Kidney epithelial cell (primary cell): ENCODE data around the gene TST. TPM values are rescaled to one million over a fixed set of nuclear protein-coding genes. Genes with fewer than 3 reads are reported as not detected.

Experiments
- DNase-seq: peaks from one replicate; pipeline ENCODE4 v3.0.0-alpha.2; 2010; ENCODE audit warnings: low read depth
- H3K27me3 ChIP-seq: 2 replicates; pipeline ENCODE4 v1.6.0; 2011; ENCODE audit warnings: low read length; ENCODE audit not compliant: control insufficient read depth, insufficient read depth
- H3K36me3 ChIP-seq: 2 replicates; pipeline ENCODE4 v1.5.1; 2011; ENCODE audit warnings: low read length; ENCODE audit not compliant: control insufficient read depth, insufficient read depth
- H3K4me3 ChIP-seq: 2 replicates; pipeline ENCODE4 v1.5.1; 2011; ENCODE audit warnings: low read depth, mild to moderate bottlenecking, control low read depth, low read length
- total RNA-seq: library from RNA; depleted of rRNA; stranded (reverse); fragments of >200 nt; gene quantifications from 2 replicates; pipeline ENCODE4 v1.2.3, GENCODE V29; 2015
- TF ChIP-seq, protein P1 (sequence below): IDR thresholded peaks from 2 replicates; pipeline ENCODE4 v1.5.1; 2011; ENCODE audit warnings: mild to moderate bottlenecking, moderate library complexity, low read length, control low read depth, inconsistent platforms; ENCODE audit not compliant: insufficient read depth, poor library complexity, severe bottlenecking

TST gene
- total RNA-seq, 1 donor from 2014 or later, result 64.3 TPM

DNA sequence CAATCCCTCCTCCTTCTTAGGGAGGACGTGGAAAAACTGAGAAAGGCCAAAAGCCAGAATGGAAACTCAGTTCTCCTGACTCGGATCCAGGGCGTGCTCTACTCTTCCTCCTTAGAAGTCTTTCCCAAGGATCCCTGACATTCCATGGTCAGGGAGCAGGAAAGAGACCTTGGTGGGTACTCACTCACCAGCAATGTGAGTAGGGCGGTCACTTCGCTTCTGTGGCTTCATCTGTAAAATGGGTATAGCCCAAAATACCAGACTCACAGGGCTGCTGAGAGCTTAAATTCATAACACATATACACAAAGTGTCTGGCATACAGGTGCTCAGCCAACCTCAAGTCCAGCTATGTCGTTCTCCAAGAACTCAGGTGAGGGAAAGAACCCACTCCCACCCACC lies 31.7 kb upstream of the TST start:
- Histone ChIP-seq H3K4me3 (no peak overlapping the region), H3K36me3 (no peaks in the 10 kb centered on the region), H3K27me3 (no peaks in the 10 kb centered on the region)
- no peak for DNase-seq
- TF ChIP-seq, protein P1, sequence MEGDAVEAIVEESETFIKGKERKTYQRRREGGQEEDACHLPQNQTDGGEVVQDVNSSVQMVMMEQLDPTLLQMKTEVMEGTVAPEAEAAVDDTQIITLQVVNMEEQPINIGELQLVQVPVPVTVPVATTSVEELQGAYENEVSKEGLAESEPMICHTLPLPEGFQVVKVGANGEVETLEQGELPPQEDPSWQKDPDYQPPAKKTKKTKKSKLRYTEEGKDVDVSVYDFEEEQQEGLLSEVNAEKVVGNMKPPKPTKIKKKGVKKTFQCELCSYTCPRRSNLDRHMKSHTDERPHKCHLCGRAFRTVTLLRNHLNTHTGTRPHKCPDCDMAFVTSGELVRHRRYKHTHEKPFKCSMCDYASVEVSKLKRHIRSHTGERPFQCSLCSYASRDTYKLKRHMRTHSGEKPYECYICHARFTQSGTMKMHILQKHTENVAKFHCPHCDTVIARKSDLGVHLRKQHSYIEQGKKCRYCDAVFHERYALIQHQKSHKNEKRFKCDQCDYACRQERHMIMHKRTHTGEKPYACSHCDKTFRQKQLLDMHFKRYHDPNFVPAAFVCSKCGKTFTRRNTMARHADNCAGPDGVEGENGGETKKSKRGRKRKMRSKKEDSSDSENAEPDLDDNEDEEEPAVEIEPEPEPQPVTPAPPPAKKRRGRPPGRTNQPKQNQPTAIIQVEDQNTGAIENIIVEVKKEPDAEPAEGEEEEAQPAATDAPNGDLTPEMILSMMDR, result no peak

DNA sequence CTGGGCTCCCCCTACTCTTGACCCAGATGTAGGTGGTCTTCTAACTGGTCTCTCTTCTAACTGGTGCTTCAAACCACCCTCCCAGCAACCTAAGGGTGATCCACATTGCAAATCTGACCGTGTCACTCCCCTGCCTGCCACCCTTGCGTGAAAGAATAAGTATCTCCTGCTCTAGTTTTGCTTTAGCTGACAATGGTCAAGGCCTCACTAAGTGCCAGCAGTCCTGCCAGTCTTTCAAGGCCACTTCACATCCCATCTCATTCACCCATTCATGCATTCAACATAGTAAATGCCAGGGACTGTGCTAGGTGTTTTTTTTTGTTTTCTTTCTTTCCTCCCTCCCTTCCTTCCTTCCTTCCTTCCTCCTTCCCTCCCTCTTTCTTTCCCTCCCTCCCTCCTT lies 30.0 kb upstream of the TST start:
- no peak overlapping the region for H3K4me3 ChIP-seq
- H3K27me3 ChIP-seq, result no peaks in the 10 kb centered on the region
- no peaks in the 10 kb centered on the region for H3K36me3 ChIP-seq
- DNase-seq, result no peak
- TF ChIP-seq, protein P1, result no peak

DNA sequence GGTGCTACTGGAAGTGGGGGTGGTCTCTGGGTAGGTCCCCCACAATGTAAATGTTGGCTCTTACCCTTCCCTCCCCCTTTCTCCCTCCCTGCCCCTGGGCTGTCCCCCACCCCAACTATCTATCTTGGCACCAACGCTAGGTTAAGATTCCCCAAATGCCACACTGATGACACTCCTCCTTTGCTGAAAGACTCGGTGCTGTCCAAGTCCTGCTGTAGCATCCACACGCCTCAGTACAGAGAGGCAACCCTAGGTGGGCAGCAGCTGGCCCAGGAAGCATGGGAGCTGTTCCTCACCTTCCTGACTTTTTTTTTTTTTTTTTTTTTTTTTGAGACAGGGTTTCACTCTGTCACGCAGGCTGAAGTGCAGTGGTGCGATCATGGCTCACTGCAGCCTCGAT lies 28.9 kb upstream of the TST start:
- Histone ChIP-seq H3K27me3 (no peaks in the 10 kb centered on the region), H3K4me3 (no peak overlapping the region), H3K36me3 (no peaks in the 10 kb centered on the region)
- DNase-seq, result no peak
- TF ChIP-seq, protein P1, result no peak

DNA sequence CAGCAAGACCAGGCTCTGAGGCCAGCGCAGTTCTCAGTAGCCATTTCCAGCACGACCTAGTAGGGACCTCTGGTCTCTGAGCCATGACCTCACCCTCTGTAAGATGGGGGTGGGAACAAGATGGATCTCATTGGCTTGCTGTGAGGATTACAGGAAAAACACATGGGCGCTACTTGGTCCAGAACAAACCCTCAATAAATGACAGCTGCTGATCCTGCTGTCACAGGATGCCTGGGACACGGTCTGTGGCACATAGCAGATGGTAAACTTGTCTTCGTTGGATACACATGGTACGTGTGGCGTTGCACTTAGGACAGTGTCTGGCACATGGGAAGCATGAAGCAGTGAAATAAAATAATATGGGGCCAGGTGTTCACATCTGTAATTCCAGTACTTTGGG lies 27.8 kb upstream of the TST start:
- no peak for DNase-seq
- Histone ChIP-seq H3K27me3 (no peaks in the 10 kb centered on the region), H3K4me3 (no peak overlapping the region), H3K36me3 (no peaks in the 10 kb centered on the region)
- TF ChIP-seq, protein P1, result no peak

DNA sequence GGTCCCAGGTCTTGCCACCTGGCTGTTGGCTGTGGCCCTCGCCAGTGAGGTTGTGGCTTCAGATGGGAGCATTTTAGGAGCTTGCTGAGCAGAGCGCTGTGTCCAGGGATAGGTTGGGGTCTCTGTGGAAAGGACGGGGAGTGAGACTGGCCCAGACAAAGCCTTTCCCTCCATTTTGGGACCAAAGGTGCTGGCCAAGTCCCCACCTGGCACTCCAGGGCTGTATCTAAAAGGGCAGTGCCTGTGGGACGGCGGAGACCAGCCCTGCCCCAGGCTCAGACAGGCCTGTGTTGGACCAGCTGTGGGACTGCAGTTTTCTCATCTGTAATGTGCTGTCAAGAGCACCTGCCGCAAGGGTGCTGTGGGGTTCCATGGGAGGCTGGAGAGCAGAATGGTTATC lies 27.3 kb upstream of the TST start:
- DNase-seq, result no peak
- Histone ChIP-seq H3K36me3 (no peaks in the 10 kb centered on the region), H3K4me3 (no peak overlapping the region), H3K27me3 (no peaks in the 10 kb centered on the region)
- TF ChIP-seq, protein P1, result no peak

DNA sequence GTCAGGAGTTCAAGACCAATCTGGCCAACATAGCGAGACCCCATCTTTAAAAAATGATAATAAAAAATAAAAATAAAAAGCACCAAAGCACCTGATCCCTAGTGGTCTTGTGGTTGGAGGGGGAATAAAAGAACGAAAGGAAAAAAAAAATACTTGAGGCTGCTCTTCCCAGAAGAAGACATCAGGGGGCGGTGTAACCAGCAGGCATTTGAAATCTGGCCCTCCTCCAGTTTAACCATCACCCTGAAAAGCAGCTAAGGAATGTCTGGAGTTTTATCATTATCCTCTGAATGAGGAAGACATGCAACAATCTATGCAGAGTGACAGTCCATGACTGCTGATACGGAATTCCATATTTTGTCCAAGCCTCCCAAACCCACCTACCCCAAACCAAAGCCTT lies 26.7 kb upstream of the TST start:
- DNase-seq, result no peak
- H3K36me3 ChIP-seq, result no peaks in the 10 kb centered on the region
- TF ChIP-seq, protein P1, result peak; percentile 59
- H3K4me3 ChIP-seq, result no peak overlapping the region
- no peaks in the 10 kb centered on the region for H3K27me3 ChIP-seq
